ENCODE measurements around the gene FHL3. TPM values are rescaled to one million over a fixed set of nuclear protein-coding genes. Genes with fewer than 3 reads are reported as not detected.

The FHL3 gene
- total and polyA plus RNA-seq, 4 experiments from 2014 or later: 3.4 to 5.0 (median 3.7) TPM

GRCh38 chr1:37949524-37950152 lies 55.7 kb downstream of the FHL3 start:
- H3K9me3 Mint-ChIP-seq: no peaks in the 10 kb centered on the region
- Histone ChIP-seq H3K27me3 (ENCODE audit: insufficient read depth, low read length) (no peaks in the 10 kb centered on the region), H3K9me3 (ENCODE audit: control insufficient read depth in 1 of 2, low read length in 2 of 2) (no peaks in the 10 kb centered on the region), H3K27ac (ENCODE audit: low read depth, low read length) (no peak overlapping the region), H3K4me3 (ENCODE audit: low read length in 2 of 2) (no peak overlapping the region), H3K4me1 (ENCODE audit: insufficient read depth, low read length) (peaks cover 13% of the 10 kb centered on the region), H3K36me3 (ENCODE audit: insufficient read depth, low read length) (no peaks in the 10 kb centered on the region)
- no peak for DNase-seq
- no peak overlapping the region for H3K27ac Mint-ChIP-seq
- H3K4me1 Mint-ChIP-seq: peaks cover 5 to 15% (median 9%) of the 10 kb centered on the region in 4 donors
- H3K36me3 Mint-ChIP-seq: no peaks in the 10 kb centered on the region
- ChIA-PET POLR2A (ENCODE audit: partially characterized antibody) (interaction anchor here (2.6 kb wide), 1 partner anchor 18 kb away, joined by 7 read pairs; no protein-coding TSS in a partner anchor), CTCF (ENCODE audit: partially characterized antibody) (interaction anchor here (0.8 to 1.8 kb wide), 3 partner anchors 8 to 18 kb away, joined by 4 to 5 read pairs (median 4); no protein-coding TSS in a partner anchor)
- peaks cover 0 to 2% of the 10 kb centered on the region in 2 donors for H3K27me3 Mint-ChIP-seq
- H3K4me3 Mint-ChIP-seq: no peak overlapping the region
- intact Hi-C loops (cut with micrococcal nuclease): no loop called here

- no peaks in the 10 kb centered on the region for H3K36me3 Mint-ChIP-seq
- Histone ChIP-seq H3K27me3 (ENCODE audit: insufficient read depth, low read length) (no peaks in the 10 kb centered on the region), H3K36me3 (ENCODE audit: insufficient read depth, low read length) (no peaks in the 10 kb centered on the region), H3K4me3 (ENCODE audit: low read length in 2 of 2) (no peak overlapping the region), H3K27ac (ENCODE audit: low read depth, low read length) (no peak overlapping the region), H3K4me1 (ENCODE audit: insufficient read depth, low read length) (peaks cover 13% of the 10 kb centered on the region), H3K9me3 (ENCODE audit: control insufficient read depth in 1 of 2, low read length in 2 of 2) (no peaks in the 10 kb centered on the region)
- CTCF ChIA-PET (ENCODE audit: partially characterized antibody): interaction anchor here (0.8 to 1.8 kb wide), 4 partner anchors 9 to 89 kb away, joined by 3 to 5 read pairs (median 4); no protein-coding TSS in a partner anchor
- H3K27me3 Mint-ChIP-seq: peaks cover 0 to 2% of the 10 kb centered on the region in 2 donors
- POLR2A ChIA-PET (ENCODE audit: partially characterized antibody): interaction anchor here (2.6 kb wide), 1 partner anchor 18 kb away, joined by 7 read pairs; no protein-coding TSS in a partner anchor
- DNase-seq: no peak
- no peaks in the 10 kb centered on the region for H3K9me3 Mint-ChIP-seq
- peak overlapping the region in 1 of 8 donors; percentile 20 for H3K4me3 Mint-ChIP-seq
- intact Hi-C loops (cut with micrococcal nuclease): no loop called here
- H3K4me1 Mint-ChIP-seq: peaks cover 5 to 15% (median 9%) of the 10 kb centered on the region in 4 donors
- peak overlapping the region in 1 of 7 donors; percentile 22 for H3K27ac Mint-ChIP-seq
These were observed 56.5 kb downstream of the FHL3 start for GRCh38 chr1:37948841-37949240.

GRCh38 chr1:37948166-37948565 lies 57.1 kb downstream of the FHL3 start:
- peaks cover 0 to 2% of the 10 kb centered on the region in 2 donors for H3K27me3 Mint-ChIP-seq
- no peaks in the 10 kb centered on the region for H3K27me3 ChIP-seq (ENCODE audit: insufficient read depth, low read length)
- peaks cover 5 to 15% (median 9%) of the 10 kb centered on the region in 4 donors for H3K4me1 Mint-ChIP-seq
- H3K9me3 ChIP-seq (ENCODE audit: control insufficient read depth in 1 of 2, low read length in 2 of 2): no peaks in the 10 kb centered on the region
- CTCF ChIA-PET (ENCODE audit: partially characterized antibody): interaction anchor here (0.8 to 1.8 kb wide), 2 partner anchors 9 to 88 kb away, joined by 3 to 5 read pairs; no protein-coding TSS in a partner anchor
- no peak overlapping the region for H3K4me3 Mint-ChIP-seq
- no peak overlapping the region for H3K4me3 ChIP-seq (ENCODE audit: low read length in 2 of 2)
- no peak overlapping the region for H3K27ac ChIP-seq (ENCODE audit: low read depth, low read length)
- no peaks in the 10 kb centered on the region for H3K9me3 Mint-ChIP-seq
- POLR2A ChIA-PET (ENCODE audit: partially characterized antibody): no interaction called here
- H3K36me3 ChIP-seq (ENCODE audit: insufficient read depth, low read length): no peaks in the 10 kb centered on the region
- DNase-seq: no peak
- H3K4me1 ChIP-seq (ENCODE audit: insufficient read depth, low read length): peaks cover 13% of the 10 kb centered on the region
- H3K36me3 Mint-ChIP-seq: no peaks in the 10 kb centered on the region
- intact Hi-C loops (cut with micrococcal nuclease): no loop called here
- H3K27ac Mint-ChIP-seq: peak overlapping the region in 2 of 7 donors; percentile 43 to 45

- ChIA-PET POLR2A (ENCODE audit: partially characterized antibody) (interaction anchor here (1.0 to 1.7 kb wide), 2 partner anchors 88 to 139 kb away, joined by 3 to 4 read pairs; partner anchors contain the start of genes C1orf122, MTF1 and YRDC), CTCF (ENCODE audit: partially characterized antibody) (interaction anchor here (0.6 kb wide), 1 partner anchor 28 kb away, joined by 3 read pairs; no protein-coding TSS in a partner anchor)
- H3K4me1 ChIP-seq (ENCODE audit: insufficient read depth, low read length): peaks cover 13% of the 10 kb centered on the region
- H3K9me3 ChIP-seq (ENCODE audit: control insufficient read depth in 1 of 2, low read length in 2 of 2): no peaks in the 10 kb centered on the region
- no peaks in the 10 kb centered on the region for H3K36me3 ChIP-seq (ENCODE audit: insufficient read depth, low read length)
- no peaks in the 10 kb centered on the region for H3K36me3 Mint-ChIP-seq
- H3K27me3 ChIP-seq (ENCODE audit: insufficient read depth, low read length): no peaks in the 10 kb centered on the region
- peak overlapping the region in 5 of 7 donors; percentile 27 to 89 (median 86) for H3K27ac Mint-ChIP-seq
- no peaks in the 10 kb centered on the region for H3K9me3 Mint-ChIP-seq
- peaks cover 5 to 15% (median 9%) of the 10 kb centered on the region in 4 donors for H3K4me1 Mint-ChIP-seq
- H3K4me3 Mint-ChIP-seq: peak overlapping the region in 7 of 8 donors; percentile 40 to 90 (median 84)
- H3K27me3 Mint-ChIP-seq: peaks cover 0 to 2% of the 10 kb centered on the region in 2 donors
- intact Hi-C loops (cut with micrococcal nuclease): no loop called here
- DNase-seq: no peak
- peak overlapping the region; percentile 17 to 37 for H3K4me3 ChIP-seq (ENCODE audit: low read length in 2 of 2)
- no peak overlapping the region for H3K27ac ChIP-seq (ENCODE audit: low read depth, low read length)
These were observed 58.0 kb downstream of the FHL3 start for GRCh38 chr1:37947364-37947763.

Other genes starting within 250 kb of the FHL3 start
- under 1 TPM in 1 of 2 experiments, not detected in 1; 0.36 TPM for gene EPHA10, start 240.4 kb downstream of the FHL3 start, total RNA-seq
- gene EPHA10, start 240.4 kb downstream of the FHL3 start, polyA plus RNA-seq: not detected
- 1 to 10 TPM; 1.9 to 2.3 TPM for gene MANEAL, start 211.7 kb downstream of the FHL3 start, total RNA-seq
- gene MANEAL, start 211.7 kb downstream of the FHL3 start, polyA plus RNA-seq: 1 to 10 TPM in 1 of 2 donors, under 1 TPM in 1; 0.58 to 1.3 TPM
- gene C1orf122, start 197.7 kb downstream of the FHL3 start, total RNA-seq: 10 to 100 TPM; 12.4 to 13.9 TPM
- gene C1orf122, start 197.7 kb downstream of the FHL3 start, polyA plus RNA-seq: 10 to 100 TPM; 21.9 to 28.9 TPM
- gene YRDC, start 197.3 kb downstream of the FHL3 start, total RNA-seq: 10 to 100 TPM; 13.8 to 14.1 TPM
- gene YRDC, start 197.3 kb downstream of the FHL3 start, polyA plus RNA-seq: 10 to 100 TPM; 21.4 to 28.6 TPM
- gene MTF1, start 145.9 kb downstream of the FHL3 start, total RNA-seq: 10 to 100 TPM; 30.1 to 32.5 TPM
- 10 to 100 TPM; 12.4 to 21.6 TPM for gene MTF1, start 145.9 kb downstream of the FHL3 start, polyA plus RNA-seq
- gene INPP5B, start 58.5 kb downstream of the FHL3 start, total RNA-seq: 10 to 100 TPM; 31.4 to 35.7 TPM
- 10 to 100 TPM in 1 of 2 donors, 1 to 10 TPM in 1; 8.9 to 21.0 TPM for gene INPP5B, start 58.5 kb downstream of the FHL3 start, polyA plus RNA-seq
- 10 to 100 TPM; 74.0 to 74.6 TPM for gene SF3A3, start 15.5 kb downstream of the FHL3 start, total RNA-seq
- gene SF3A3, start 15.5 kb downstream of the FHL3 start, polyA plus RNA-seq: 100 to 1,000 TPM in 1 of 2 donors, 10 to 100 TPM in 1; 99.5 to 111 TPM
- gene UTP11, start 7.2 kb upstream of the FHL3 start, total RNA-seq: 10 to 100 TPM; 17.3 to 17.5 TPM
- gene UTP11, start 7.2 kb upstream of the FHL3 start, polyA plus RNA-seq: 10 to 100 TPM; 21.0 to 21.9 TPM
- under 1 TPM; 0.14 to 0.15 TPM for gene POU3F1, start 41.3 kb upstream of the FHL3 start, total RNA-seq
- gene POU3F1, start 41.3 kb upstream of the FHL3 start, polyA plus RNA-seq: under 1 TPM in 1 of 2 donors, not detected in 1; 0.08 TPM